PC-3 (cell line): Measurements from ENCODE around the gene ADAMTS17.

Source experiments
- CTCF ChIP-seq: fragments of 300-600 bp; sonication (generic); conservative IDR thresholded peaks from 2 replicates; pipeline ENCODE4 v1.5.1; 2017; ENCODE audit warnings: antibody characterized with exemption, low read depth, mild to moderate bottlenecking, low read length
- EZH2 ChIP-seq: fragments of 300-600 bp; sonication (generic); IDR thresholded peaks from one replicate; pipeline ENCODE4 v1.6.1; 2017; ENCODE audit warnings: antibody characterized with exemption, mild to moderate bottlenecking, low read length; ENCODE audit not compliant: unreplicated experiment
- EZH2phosphoT487 ChIP-seq: fragments of 300-600 bp; sonication (generic); IDR thresholded peaks from 2 replicates; pipeline ENCODE4 v1.6.1; 2018; ENCODE audit warnings: mild to moderate bottlenecking, antibody characterized with exemption, low read length, borderline replicate concordance

- TF ChIP-seq CTCF (no peak), EZH2phosphoT487 (no peak), EZH2 (no peak)
Observed at GRCh38 chr15:99987119-99987506, 354.7 kb downstream of the ADAMTS17 start.
